GM19397 (cell line): ENCODE measurements around the gene CDKN2D.

ENCODE experiments used
- ATAC-seq: cut with Tn5 transposase; IDR thresholded peaks from one replicate; pipeline ENCODE4 v1.9.1; 2021; ENCODE audit warnings: mild to moderate bottlenecking, moderate library complexity; ENCODE audit not compliant: unreplicated experiment

The CDKN2D gene

DNA sequence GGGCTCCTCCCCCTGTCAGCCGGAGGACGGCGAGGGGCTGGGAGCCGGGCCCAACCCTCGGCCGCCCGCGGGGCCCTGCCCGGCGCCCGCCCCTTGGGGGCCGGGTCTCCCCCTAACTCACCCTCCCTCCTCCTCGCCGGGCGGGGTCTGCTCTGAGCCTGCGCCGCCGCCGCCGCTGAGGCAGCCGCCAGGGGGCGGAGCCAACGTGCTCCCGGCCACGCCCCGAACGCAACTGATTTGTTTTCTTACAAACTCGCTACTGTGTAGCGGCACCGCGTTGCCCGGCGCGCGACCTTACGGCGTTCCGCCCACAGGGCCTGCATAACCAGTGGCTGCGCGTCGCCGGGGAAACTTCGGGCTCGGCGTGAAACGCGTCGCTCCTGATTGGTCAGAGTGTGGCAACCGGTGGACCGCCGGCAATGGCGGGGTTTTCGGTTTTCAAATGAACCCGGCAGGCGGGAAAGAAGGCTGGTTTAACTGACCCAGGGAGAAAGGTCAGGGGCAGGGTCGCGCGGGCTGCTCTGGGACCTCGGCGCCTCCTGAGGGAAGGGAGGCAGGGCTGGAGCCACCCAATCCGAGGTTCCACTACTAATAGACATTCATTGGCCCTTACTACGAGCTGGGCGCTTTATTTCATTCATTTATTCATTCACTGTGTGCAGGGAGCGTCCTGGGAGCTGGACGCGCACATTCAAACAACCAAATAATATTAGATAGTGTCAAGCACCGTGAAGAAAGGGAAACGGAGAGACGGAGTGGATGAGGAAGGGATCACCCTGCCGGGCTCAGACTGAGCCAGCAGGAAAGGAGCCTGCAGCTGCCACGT is at the start of gene CDKN2D:
Gene CDKN2D, minus strand, starts transcription at position 154 of the 826 bp plus-strand sequence. CDS start 326 bp downstream, outside the sequence.
- ATAC-seq = peak; percentile 66

DNA sequence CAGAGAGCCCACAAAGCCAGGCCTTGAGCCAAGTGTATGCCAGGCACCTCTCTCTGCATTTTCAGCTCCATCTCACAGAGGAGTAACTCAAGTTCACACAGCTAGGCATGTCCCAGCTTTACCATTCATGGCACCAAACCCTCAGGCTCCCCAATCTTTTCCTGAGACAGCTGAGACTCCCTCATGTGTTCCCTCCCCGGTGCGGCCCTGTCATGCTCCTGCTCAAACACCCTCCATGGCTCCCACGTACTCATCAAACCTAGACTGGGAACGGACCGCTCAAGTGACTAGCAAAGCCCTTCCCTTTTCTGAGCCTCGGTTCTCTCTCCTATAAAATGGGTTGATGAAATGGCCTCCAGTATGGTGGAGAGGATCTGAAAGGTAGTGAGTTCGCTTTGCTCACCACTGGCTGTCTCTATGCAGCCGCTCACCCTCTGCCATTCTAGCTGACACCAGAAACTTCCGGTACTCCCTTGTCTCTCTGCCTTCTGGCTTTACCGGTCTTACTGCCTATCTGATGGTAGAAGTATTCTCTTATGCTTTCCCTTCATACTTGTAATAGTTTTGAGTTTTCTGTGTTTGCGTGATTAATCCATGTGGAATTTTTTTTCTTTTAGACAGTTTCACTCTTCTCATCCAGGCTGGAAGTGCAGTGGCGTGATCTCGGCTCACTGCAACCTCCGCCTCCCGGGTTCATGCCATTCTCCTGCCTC is 48.8 kb upstream of the CDKN2D start:
- ATAC-seq = no peak

DNA sequence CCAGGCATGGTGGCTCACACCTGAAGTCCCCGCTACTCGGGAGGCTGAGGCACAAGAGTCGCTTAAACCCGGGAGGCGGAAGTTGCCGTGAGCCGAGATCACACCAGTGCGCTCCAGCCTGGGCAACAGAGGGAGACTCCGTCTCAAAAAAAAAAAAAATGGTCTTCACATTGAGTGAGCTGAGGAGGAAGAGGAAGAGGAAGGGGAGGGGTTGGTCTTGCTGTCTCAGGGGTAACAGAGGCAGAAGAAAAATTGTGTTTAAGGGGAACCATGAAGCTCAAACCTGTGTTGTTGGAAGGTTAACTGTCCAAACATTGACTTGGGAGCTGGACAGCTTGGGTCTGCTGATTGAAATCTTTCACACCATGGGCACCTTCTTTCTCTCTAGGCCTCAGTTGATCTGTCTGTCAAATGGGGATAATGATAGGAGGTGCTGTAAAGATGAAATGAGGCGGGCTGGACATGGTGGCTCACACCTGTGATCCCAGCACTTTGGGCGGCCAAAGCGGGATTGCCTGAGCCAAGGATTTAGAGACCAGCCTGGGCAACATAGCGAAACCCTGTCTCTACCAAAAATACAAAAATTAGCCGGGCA is 46.7 kb upstream of the CDKN2D start:
- no peak for ATAC-seq

DNA sequence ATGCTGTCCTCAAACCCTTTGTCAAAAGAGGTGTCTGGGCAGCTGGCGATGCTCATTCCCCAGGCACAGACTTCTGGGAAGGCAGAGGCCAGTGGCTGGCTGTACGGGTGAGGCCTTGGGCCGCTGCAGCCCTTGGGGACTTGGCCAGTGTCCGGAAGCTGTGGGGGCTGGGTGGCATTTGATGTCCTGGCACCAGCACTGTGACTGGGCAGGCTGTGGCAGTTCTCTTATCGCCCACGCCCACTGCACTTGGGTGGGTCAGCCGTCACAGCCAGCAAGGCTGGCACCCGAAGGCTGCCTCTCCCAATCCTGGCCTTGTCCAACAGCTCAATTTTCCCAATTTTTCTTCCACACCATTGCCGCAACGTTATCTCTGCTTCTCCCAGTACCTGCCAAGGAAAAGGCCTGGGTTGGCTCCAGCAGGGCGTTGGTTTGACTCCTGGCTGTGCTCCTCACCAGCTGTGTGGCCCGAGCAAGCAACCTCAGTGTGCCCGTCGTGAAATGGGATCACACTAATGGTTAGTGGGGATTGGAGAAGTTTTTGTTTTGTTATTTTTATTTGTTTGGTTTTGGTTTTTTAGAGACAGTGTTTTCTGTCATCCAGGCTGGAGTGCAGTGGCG is 43.8 kb upstream of the CDKN2D start:
- no peak for ATAC-seq

DNA sequence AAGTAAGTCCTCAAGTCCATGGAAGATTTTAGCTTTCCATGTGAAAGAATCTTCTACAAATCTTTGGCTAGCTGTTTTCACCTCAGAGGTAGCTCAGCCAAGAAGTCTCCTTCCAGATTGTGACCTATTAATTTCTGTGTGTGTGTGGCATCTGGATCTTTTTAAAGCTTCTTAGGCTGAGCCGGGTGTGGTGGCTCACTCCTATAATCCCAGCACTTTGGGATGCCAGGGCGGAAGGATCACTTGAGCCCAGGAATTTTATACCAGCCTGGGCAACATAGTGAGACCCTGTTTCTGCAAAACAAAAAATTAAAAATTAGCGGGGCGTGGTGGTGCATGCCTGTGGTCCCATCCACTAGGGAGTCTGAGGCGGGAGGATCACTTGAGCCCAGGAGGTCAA is 43.1 kb upstream of the CDKN2D start:
- ATAC-seq = no peak

DNA sequence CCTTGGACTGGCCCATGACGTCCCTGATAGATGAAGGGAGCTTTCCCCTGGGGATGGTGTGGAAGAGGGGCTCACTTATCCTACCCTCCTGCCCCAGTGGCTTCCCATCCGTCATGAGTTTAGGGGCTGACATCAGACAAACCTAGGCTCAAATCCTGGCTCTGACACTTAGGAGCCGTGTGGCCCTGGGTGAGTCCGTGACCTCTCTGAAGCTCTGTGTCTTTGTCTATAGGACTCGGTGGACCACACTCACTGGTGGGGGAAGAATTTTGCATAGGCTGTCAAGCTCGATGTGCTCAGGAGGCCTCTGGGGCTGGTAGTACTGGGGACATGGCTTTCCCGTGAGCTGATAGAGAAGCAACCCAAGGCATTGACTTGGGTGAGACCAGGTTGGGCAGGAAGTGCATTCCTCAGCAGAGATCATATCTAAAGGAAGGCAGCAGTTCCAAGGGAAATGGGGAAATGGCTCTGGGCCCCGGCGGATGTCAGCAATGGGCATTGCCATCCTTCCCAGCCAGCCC is 35.7 kb upstream of the CDKN2D start:
- no peak for ATAC-seq

DNA sequence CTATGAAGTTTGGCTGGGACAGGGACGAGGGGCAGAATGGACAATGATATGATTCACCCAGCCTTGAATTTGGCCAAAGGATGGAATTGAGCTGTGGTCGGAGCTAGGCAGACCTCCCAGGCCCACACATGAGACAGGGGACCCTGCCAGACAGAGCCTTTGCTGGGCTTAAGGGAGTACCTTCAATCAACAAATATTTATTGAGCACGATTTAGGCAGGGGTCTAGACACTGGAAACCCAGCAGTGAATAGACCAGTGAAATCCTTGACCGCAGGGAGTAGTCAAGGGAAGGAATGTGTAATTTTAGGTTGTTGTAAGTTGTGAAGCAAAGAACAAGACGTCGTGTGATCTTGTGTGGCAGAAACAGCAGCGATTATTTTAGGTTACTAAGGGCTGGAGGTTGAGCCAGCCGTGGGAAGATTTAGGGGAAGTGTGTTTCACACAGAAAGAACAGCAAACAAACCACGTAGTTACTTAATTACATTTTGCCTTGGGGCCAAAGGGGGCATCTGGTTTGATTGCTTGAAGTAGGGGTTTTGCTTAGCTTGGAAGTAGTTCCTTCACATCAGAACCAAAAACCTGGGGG is 35.2 kb upstream of the CDKN2D start:
- no peak for ATAC-seq

DNA sequence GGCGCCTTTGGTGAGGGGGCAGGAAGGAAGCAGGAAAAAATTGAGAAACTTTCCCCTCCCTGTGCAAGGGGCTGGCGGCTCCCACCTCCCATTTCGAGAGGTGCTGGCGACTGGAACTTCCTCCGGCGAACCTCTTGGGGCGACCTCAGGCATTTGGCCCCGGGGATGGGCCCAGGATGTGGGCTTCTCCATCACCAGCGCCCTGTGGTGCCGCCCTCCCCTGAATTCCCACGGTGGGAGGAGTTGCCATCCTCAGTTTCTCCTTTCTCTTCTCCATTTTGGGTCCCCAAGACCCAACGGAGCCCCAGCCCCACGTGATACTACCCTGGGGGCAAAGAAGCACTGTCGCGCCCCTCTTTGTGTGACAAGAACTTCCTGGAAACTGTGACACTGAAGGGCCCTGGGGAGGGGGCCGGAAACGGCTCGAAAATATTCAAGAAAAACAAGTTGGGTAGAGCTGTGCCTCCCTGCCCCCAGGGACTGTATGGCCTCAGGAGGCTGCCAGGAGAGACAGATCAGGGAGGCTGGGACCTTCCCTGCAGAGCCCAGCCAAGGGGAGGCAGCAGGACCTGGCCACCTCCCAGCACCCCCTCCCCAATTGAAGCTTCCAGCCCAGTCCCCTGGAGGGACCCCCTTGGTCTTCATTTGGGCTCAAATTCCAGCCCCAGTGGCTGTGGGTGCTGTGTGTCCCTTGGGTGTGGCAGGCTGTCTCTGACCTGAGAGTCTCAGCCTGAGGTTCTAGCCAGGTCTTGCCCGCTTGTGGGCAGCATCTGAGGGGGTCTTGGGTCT is 34.5 kb upstream of the CDKN2D start:
- peak; percentile 39 for ATAC-seq

DNA sequence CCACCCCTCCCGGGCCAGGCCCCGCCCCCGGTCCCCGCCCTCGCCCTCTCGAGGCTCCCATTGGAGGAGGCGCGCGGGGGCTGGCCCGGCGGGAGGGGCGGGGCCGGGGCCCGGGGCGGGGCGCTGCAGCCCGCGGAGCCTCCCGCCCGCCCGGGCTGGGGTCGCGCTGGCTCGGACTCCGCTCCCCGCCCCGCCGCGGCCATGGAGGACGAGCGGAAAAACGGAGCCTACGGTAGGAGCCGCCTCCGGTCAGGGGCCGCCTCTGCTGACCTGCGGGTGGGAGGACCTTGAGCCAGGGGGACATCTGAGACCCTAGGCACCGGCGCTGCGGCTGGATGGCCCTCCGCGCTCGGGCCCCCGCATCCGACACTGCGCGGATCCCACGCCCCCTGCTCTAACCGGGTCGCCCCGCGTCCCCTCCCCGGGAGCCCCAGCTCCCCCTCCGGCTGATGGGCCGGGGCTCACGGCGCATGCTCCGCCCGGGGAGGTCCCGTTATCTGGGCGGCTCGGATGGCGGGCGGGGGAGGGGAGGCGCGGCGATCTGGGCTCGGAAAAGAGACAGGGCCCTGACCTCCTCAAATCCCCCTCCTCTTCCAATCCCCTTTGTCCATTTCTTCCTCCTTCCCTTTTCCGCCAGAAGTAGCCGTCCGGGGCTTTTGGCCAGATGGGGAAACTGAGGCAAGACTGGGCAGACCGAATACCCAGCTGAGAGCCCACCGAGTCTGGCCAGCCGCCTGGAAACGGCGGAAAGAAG is 33.7 kb upstream of the CDKN2D start:
- peak; percentile 62 for ATAC-seq

DNA sequence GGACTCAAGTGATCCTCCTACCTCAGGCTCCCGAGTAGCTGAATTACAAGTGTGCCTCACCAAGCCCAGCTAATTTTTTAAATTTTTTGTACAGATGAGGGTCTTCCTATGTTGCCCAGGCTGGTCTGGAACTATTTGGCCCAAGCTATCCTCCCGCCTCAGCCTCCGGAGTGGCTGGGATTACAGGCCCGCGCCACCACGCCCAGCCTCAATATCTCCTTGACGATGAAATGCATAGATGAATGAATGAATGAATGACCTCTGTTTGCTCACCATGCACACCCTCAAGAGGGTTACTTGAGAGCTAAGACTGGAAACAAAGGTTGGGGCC is 33.2 kb upstream of the CDKN2D start:
- ATAC-seq = no peak

DNA sequence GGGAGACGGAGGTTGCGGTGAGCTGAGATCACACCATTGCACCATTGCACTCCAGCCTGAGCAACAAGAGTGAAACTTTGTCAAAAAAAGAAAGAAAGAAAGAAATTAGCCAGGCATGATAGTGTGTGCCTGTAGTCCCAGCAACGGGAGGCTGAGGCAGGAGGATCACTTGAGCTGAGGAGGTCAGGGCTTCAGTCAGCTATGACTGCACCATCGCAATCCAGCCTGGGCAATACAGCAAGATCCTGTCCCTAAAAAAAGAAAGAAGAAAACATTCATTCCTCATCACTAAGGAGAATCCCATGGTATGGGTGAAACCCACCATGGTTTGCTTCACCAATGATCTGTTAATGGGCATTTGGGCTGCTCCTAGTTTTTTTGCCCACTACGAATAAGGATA is 31.4 kb upstream of the CDKN2D start:
- ATAC-seq = no peak

DNA sequence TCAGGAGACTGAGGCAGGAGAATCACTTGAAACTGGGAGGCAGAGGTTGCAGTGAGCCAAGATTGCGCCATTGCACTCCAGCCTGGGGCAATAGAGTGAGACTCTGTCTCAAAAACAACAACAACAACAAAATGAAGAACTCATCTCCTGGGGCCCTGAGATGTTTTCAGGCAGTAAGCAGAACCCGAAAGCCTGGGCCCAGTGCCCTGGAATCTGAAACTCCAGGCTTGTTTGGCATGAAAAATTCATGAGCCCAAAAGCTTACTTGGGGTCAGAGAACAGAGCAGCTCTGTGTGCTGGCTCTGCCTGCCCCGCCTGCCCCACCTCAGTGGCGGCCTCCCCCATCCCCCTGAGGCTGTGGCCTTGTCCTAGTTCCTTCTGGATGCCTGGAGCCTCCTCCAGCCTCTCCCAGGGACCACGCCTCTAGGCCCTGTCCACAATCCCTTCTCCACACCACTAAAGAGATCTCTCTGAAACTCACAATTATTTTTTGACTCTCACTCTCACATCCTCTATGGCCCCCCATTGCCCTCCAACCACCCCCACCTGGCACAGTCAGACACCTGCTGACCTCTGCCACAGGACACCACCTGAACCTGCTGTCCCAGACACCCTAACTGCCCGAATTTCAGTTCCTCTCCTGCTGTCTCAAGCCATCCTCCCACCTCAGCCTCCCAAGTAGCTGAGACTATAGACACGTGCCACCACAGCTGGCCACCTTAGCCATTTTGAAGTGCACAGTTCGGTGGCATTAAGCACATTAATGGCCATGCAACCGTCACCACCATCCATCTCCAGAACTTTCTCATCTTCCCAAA is 25.2 kb upstream of the CDKN2D start:
- ATAC-seq = no peak

DNA sequence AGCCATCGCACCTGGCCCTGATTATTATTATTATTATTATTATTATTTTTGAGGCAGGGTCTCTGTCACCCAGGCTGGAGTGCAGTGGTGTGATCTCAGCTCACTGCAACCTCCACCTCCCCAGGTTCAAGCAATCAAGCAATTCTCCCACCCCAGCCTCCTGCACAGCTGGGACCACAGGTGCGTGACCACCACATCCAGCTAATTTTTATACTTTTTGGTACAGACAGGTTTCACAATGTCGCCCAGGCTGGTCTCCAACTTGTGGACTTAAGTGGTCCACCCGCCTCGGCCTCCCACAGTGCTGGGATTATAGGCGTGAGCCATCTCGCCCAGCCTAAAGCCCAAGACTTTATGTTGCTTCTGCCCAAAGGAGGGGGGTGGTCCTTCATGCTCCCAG is 24.4 kb upstream of the CDKN2D start:
- ATAC-seq = no peak

DNA sequence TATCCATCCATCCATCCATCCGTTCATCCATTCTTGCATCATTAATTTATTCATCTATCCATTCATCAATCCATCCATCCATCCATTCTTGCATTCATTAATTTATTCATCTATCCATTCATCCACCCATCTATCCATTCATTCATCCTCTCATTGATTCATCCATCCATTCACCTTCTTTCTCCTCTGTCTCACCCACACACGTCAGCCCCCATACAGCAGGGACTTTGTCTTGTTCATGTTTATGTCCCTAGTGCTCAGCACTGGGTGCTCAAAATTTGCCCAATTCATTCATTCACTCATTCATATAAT is 19.0 kb upstream of the CDKN2D start:
- ATAC-seq = no peak

DNA sequence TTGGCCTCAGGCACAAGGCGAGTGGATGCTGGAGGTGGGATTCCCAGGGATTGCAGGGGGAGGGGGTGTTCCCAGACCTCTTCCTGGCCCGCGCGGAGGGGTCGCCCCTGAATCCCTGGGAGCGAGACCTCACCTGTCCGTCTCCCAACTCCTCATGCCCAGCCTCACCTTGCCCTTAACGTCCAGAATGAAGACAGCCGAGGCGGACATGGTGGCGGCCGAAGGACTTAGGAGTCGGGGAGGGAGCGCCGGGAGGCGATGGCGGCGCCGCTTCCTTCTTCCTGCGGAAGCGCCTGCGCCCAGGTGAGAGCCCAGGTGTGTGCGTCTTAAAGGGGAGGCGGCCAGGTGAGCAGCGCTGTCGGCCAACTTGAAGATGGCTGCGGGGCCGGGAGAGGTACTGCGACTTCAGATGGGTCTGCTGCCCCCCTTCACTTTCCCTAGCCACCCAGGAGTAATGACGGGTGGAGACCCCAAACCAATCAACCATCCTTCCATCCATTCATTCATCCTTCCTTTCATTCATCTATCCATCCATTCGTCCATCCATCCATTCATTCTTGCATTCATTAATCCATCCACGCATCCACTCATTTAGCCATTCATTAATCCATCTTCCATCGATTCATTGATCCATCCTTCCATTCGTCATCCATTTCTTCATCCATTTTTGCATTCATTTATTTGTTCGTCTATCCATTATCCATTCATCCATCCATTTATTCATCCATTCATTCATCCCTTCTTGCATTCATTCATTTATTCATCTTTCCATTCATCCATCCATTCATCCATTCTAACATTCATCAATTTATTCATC is 18.5 kb upstream of the CDKN2D start, which contains the start of gene AP1M2:
Gene AP1M2, minus strand, starts transcription at position 291 of the 817 bp plus-strand sequence. Its CDS starts 81 bp downstream, at position 210.
- ATAC-seq = no peak

DNA sequence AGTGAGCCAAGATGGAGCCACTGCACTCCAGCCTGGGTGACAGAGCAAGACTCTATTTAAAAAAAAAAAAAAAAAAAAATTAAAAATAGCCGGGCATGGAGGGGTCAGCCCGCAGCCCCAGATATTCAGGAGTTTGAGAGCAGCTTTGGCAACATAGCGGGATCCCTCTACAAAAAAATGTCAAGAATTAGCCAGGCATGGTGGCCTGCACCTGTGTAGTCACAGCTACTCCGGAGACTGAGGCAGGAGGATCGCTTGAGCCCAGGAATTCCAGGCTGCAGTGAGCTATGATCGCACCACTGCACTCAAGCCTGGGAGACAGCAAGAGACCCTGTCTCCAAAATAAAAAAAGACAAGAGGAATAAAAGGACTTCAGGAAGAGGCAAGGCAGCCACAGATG is 17.6 kb upstream of the CDKN2D start:
- no peak for ATAC-seq

DNA sequence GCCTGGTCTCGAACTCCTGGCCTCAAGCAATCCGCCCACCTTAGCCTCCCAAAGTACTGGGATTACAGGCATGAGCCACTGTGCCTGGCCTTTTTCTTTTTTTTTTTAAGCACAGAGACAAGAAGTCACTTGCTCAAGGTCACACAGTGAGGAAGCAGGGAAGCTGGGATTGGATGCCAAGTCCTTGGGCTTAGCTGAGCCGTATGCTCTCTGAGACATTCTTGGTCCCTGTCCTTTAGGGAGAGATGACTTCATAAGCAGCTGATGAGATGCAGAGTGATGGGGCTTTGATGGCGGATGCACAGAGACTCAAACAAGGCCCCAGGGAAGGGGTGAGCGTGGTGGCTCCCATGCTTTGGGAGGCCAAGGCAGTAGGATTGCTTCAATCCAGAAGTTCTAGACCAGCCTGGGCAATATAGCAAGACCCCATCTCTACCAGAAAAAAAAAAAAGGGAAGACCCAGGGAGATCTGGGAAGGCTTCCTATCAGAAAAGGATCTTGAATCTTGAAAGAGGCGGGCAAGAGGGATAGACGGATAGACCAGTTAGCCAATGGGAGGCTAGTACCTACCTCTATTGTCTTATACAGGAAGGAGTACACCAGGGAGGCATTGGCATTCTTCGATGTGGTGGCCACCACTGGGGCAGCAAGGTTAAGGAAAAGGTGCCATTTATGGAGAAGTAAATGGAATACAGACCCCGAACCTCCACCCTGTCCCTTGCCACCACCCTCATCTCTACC is 14.4 kb upstream of the CDKN2D start:
- no peak for ATAC-seq
